Astrocyte (in vitro differentiated cells and primary cell): ENCODE results near the gene TNFAIP1. TPM values are rescaled to one million over a fixed set of nuclear protein-coding genes. Genes with fewer than 3 reads are reported as not detected.

Experiments used
- DNase-seq: peaks from one replicate; pipeline ENCODE4 v3.0.0-alpha.2; 2010; ENCODE audit warnings: low read depth
- FAIRE-seq: peaks from 2 replicates; lab custom pipeline; 2011; peaks lifted over from hg19 to GRCh38; lab: Jason Lieb, UNC
- H2AFZ ChIP-seq: 2 replicates; pipeline ENCODE4 v1.6.0; 2012; ENCODE audit warnings: low read depth, low read length, inconsistent platforms
- H3K27ac ChIP-seq: 2 replicates; pipeline ENCODE4 v1.5.1; 2011; ENCODE audit warnings: low read depth, low read length, inconsistent platforms
- H3K27me3 ChIP-seq: 2 replicates; pipeline ENCODE4 v1.6.0; 2011; ENCODE audit warnings: low read length, inconsistent platforms; ENCODE audit not compliant: insufficient read depth
- H3K36me3 ChIP-seq: 2 replicates; pipeline ENCODE4 v1.5.1; 2011; ENCODE audit warnings: low read length, inconsistent platforms; ENCODE audit not compliant: insufficient read depth
- H3K4me1 ChIP-seq: 2 replicates; pipeline ENCODE4 v1.5.1; 2011; ENCODE audit warnings: low read length, inconsistent platforms; ENCODE audit not compliant: insufficient read depth
- H3K4me2 ChIP-seq: 2 replicates; pipeline ENCODE4 v1.6.0; 2012; ENCODE audit warnings: low read length, inconsistent platforms
- H3K4me3 ChIP-seq: 2 replicates; pipeline ENCODE4 v1.5.1; 2011; ENCODE audit warnings: low read depth, mild to moderate bottlenecking, low read length, inconsistent platforms; ENCODE audit not compliant: insufficient read depth
- H3K79me2 ChIP-seq: 2 replicates; pipeline ENCODE4 v1.6.0; 2012; ENCODE audit warnings: mild to moderate bottlenecking, low read length, inconsistent platforms; ENCODE audit not compliant: insufficient read depth
- H3K9ac ChIP-seq: 2 replicates; pipeline ENCODE4 v1.6.0; 2012; ENCODE audit warnings: mild to moderate bottlenecking, low read length, inconsistent platforms
- H3K9me3 ChIP-seq: 2 replicates; pipeline ENCODE4 v1.5.1; 2012; ENCODE audit warnings: low read depth, mild to moderate bottlenecking, low read length, inconsistent platforms; ENCODE audit not compliant: insufficient read depth
- H4K20me1 ChIP-seq: 2 replicates; pipeline ENCODE4 v1.6.0; 2012; ENCODE audit warnings: low read length, inconsistent platforms; ENCODE audit not compliant: insufficient read depth
- H3K27ac Mint-ChIP-seq: one replicate; pipeline ENCODE4 v1.8.0; 2021; ENCODE audit warnings: mild to moderate bottlenecking, mixed read lengths; ENCODE audit not compliant: unreplicated experiment
- H3K27me3 Mint-ChIP-seq: one replicate; pipeline ENCODE4 v1.8.0; 2021; ENCODE audit warnings: low read depth, mixed read lengths; ENCODE audit not compliant: unreplicated experiment
- H3K36me3 Mint-ChIP-seq: one replicate; pipeline ENCODE4 v1.8.0; 2021; ENCODE audit warnings: low read depth, mixed read lengths; ENCODE audit not compliant: unreplicated experiment
- H3K4me1 Mint-ChIP-seq: one replicate; pipeline ENCODE4 v1.8.0; 2021; ENCODE audit warnings: low read depth, mixed read lengths; ENCODE audit not compliant: unreplicated experiment
- H3K4me3 Mint-ChIP-seq: one replicate; pipeline ENCODE4 v1.8.0; 2021; ENCODE audit warnings: mild to moderate bottlenecking, moderate library complexity, mixed read lengths; ENCODE audit not compliant: unreplicated experiment
- H3K9me3 Mint-ChIP-seq: one replicate; pipeline ENCODE4 v1.8.0; 2021; ENCODE audit warnings: mild to moderate bottlenecking, mixed read lengths; ENCODE audit not compliant: unreplicated experiment
- EZH2 ChIP-seq: IDR thresholded peaks from 2 replicates; pipeline ENCODE4 v1.6.1; 2012; ENCODE audit warnings: mild to moderate bottlenecking, low read length, inconsistent platforms; ENCODE audit not compliant: insufficient read depth
- total RNA-seq: library from RNA; stranded (reverse); gene quantifications from 2 replicates; pipeline ENCODE4 v1.2.1, GENCODE V29; 2021
- TF ChIP-seq, protein P1 (sequence below): IDR thresholded peaks from 2 replicates; pipeline ENCODE4 v1.5.1; 2011; ENCODE audit warnings: low read depth, mild to moderate bottlenecking, inconsistent platforms, low read length, moderate library complexity; ENCODE audit not compliant: insufficient read depth

Gene TNFAIP1
- total RNA-seq, 1 donor from 2014 or later = 100 TPM

DNA sequence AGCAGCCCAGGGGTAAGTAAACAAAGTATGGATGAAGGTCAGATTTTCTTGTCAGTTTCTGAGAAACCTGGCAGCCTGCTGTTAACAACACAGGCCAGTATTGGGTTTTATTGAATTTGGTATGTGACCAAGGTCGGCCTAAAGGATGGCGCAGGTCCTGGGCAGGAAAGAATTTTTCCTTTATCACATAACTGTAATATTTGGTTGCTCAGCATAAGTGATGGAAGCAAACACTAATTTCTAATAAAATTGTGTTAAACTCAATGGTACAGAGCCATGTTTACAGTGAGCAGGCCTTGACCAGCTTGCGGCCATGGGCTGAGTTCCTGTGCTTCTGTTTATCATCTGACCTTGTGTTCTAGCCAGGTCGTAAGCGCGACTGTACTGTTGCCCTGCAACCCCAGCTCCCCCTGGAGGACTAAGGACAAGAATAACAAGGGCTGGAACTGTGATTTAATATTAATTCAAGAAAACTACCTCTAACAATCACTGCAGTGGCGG, 11.2 kb downstream of the TNFAIP1 start:
- peak overlapping the region; percentile 85 for H3K27ac ChIP-seq
- Mint-ChIP-seq H3K27ac (peak overlapping the region; percentile 90), H3K4me1 (peaks cover 19% of the 10 kb centered on the region), H3K9me3 (peaks cover 5% of the 10 kb centered on the region), H3K4me3 (peak overlapping the region; percentile 56), H3K36me3 (peaks cover 28% of the 10 kb centered on the region), H3K27me3 (no peaks in the 10 kb centered on the region)
- peaks cover 38% of the 10 kb centered on the region for H3K4me1 ChIP-seq
- DNase-seq = no peak
- TF ChIP-seq, protein P1, sequence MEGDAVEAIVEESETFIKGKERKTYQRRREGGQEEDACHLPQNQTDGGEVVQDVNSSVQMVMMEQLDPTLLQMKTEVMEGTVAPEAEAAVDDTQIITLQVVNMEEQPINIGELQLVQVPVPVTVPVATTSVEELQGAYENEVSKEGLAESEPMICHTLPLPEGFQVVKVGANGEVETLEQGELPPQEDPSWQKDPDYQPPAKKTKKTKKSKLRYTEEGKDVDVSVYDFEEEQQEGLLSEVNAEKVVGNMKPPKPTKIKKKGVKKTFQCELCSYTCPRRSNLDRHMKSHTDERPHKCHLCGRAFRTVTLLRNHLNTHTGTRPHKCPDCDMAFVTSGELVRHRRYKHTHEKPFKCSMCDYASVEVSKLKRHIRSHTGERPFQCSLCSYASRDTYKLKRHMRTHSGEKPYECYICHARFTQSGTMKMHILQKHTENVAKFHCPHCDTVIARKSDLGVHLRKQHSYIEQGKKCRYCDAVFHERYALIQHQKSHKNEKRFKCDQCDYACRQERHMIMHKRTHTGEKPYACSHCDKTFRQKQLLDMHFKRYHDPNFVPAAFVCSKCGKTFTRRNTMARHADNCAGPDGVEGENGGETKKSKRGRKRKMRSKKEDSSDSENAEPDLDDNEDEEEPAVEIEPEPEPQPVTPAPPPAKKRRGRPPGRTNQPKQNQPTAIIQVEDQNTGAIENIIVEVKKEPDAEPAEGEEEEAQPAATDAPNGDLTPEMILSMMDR = peak; percentile 9
- TF ChIP-seq EZH2 = no peak
- H3K79me2 ChIP-seq = peaks cover 22% of the 10 kb centered on the region
- peaks cover 49% of the 10 kb centered on the region for H3K36me3 ChIP-seq
- H4K20me1 ChIP-seq = peaks cover 42% of the 10 kb centered on the region
- H3K27me3 ChIP-seq = no peaks in the 10 kb centered on the region
- FAIRE-seq = no peak
- H3K4me3 ChIP-seq = no peak overlapping the region
- H2AFZ ChIP-seq = no peak overlapping the region
- H3K9me3 ChIP-seq = no peaks in the 10 kb centered on the region
- peak overlapping the region; percentile 57 for H3K4me2 ChIP-seq
- peak overlapping the region; percentile 54 for H3K9ac ChIP-seq

DNA sequence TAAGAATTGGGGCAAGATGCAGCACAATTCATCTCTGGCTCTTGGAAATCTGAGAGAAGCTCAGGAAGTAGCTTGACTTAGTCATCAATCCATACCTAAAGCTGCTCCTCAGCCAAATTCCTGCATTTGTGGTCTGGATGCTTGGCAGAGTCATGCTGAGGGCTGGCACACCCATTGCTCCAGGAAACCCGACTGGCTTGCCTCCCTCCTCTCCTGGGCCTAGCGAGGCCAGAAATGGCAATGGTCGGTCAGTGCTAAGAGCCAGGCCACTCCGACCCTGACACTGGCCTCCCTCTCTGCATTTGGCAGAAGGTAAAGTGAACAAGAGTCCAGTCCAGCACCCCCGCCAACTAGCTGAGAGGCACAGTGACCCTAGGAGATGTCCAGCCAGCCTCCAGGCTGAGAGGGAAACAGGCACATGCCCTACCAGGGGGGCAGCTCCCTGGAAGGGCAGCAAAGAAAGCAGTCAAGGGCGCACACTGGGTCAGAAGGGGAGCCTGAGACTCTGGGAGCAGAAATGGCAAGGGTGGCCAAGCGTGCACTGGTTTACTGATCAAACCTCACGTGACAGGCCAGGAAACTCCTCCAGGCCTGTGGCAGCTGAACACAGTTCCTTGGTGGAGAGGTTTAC, 11.8 kb downstream of the TNFAIP1 start:
- peak overlapping the region; percentile 54 for H3K9ac ChIP-seq
- peak; percentile 92 for FAIRE-seq

More for the DNA sequence above, 11.8 kb downstream of the TNFAIP1 start:
- DNase-seq = peak; percentile 96
- Mint-ChIP-seq H3K9me3 (peaks cover 5% of the 10 kb centered on the region), H3K4me1 (peaks cover 19% of the 10 kb centered on the region), H3K4me3 (peak overlapping the region; percentile 56), H3K27ac (peak overlapping the region; percentile 90), H3K27me3 (no peaks in the 10 kb centered on the region), H3K36me3 (peaks cover 28% of the 10 kb centered on the region)
- Histone ChIP-seq H3K36me3 (peaks cover 47% of the 10 kb centered on the region), H3K27ac (peak overlapping the region; percentile 85), H2AFZ (no peak overlapping the region), H3K9me3 (no peaks in the 10 kb centered on the region), H3K27me3 (no peaks in the 10 kb centered on the region), H3K79me2 (peaks cover 18% of the 10 kb centered on the region), H3K4me3 (no peak overlapping the region), H3K4me2 (peak overlapping the region; percentile 57), H4K20me1 (peaks cover 38% of the 10 kb centered on the region), H3K4me1 (peaks cover 38% of the 10 kb centered on the region)
- TF ChIP-seq EZH2 = no peak
- TF ChIP-seq, protein P1 = no peak
